MCF 10A (cell line): ENCODE measurements around the gene CSRNP3. TPM values are rescaled to one million over a fixed set of nuclear protein-coding genes. Genes with fewer than 3 reads are reported as not detected.
"Not testable (repeated sequence)": the region's sequence is repeated elsewhere in the genome, so short reads cannot be mapped to it uniquely, and the experiment has no call there.

Experiments used
- BruUV-seq: library from RNA; stranded (reverse); fragments of 400-500 nt; replicated peaks from 2 replicates; lab custom pipeline; 2021; lab: Mats Ljungman, UMichigan
- CTCF ChIA-PET: fragments of 300-600 bp; sonication (Branson Sonifier 250); formaldehyde crosslinking; extraction: SDS; loops from one replicate; lab custom pipeline; 2021; ENCODE audit warnings: antibody characterized with exemption, inconsistent platforms; lab: Yijun Ruan, JAX
- POLR2A ChIA-PET: fragments of 300-600, 350-650 bp; sonication (Branson Sonifier 250); formaldehyde crosslinking; extraction: SDS; loops from one replicate; lab custom pipeline; 2020; ENCODE audit warnings: antibody characterized with exemption, inconsistent platforms; lab: Yijun Ruan, JAX
- DNase-seq: peaks from one replicate; pipeline ENCODE4 v3.0.0-alpha.2; 2018; ENCODE audit not compliant: unreplicated experiment
- H3K27ac Mint-ChIP-seq: one replicate; pipeline ENCODE4 v1.8.0; 2022; ENCODE audit warnings: mild to moderate bottlenecking, low read depth, mixed read lengths; ENCODE audit not compliant: unreplicated experiment
- H3K27me3 Mint-ChIP-seq: one replicate; pipeline ENCODE4 v1.8.0; 2022; ENCODE audit warnings: mixed read lengths; ENCODE audit not compliant: insufficient read depth, unreplicated experiment
- H3K36me3 Mint-ChIP-seq: one replicate; pipeline ENCODE4 v1.8.0; 2022; ENCODE audit warnings: mild to moderate bottlenecking, moderate library complexity, mixed read lengths; ENCODE audit not compliant: insufficient read depth, unreplicated experiment
- H3K4me1 Mint-ChIP-seq: one replicate; pipeline ENCODE4 v1.8.0; 2022; ENCODE audit warnings: mixed read lengths; ENCODE audit not compliant: insufficient read depth, unreplicated experiment
- H3K4me3 Mint-ChIP-seq: one replicate; pipeline ENCODE4 v1.8.0; 2022; ENCODE audit warnings: mild to moderate bottlenecking, moderate library complexity, mixed read lengths; ENCODE audit not compliant: unreplicated experiment
- H3K9me3 Mint-ChIP-seq: one replicate; pipeline ENCODE4 v1.8.0; 2022; ENCODE audit warnings: mixed read lengths; ENCODE audit not compliant: unreplicated experiment
- intact Hi-C: fragments of 100-400 bp; cut with micrococcal nuclease; formaldehyde crosslinking; loops from 2 replicates; pipeline ENCODE4 v1.14.1; 2022
- total RNA-seq: library from RNA; stranded (reverse); gene quantifications from 2 replicates; pipeline ENCODE4 v1.2.3, GENCODE V29; 2022
- TF ChIP-seq, protein P1 (sequence below): fragments of 200-600 bp; IDR thresholded peaks from one replicate; pipeline ENCODE4 v1.8.0; 2022; ENCODE audit warnings: antibody characterized with exemption, mild to moderate bottlenecking; ENCODE audit not compliant: unreplicated experiment

Gene CSRNP3
- total RNA-seq, 1 experiment from 2014 or later = 0.33 TPM

DNA sequence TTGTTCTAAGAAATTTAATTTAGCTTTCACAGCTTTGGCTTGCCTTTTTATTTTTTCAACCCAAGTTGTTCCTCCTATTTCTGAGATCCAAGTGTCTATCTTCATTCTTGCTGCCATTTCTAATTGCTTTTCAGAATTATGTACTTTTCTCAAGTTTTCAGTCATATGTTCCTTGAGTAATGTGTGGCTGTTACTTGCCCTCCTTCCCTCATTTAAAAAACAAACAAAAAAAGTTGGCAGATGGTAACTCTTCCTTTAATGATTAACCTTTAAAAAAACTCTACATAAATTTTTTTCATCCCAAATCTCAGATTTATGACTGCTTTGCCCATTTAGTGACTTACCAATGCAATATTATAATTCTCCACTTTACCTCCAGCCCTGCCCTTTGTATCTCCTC is 193.2 kb downstream of the CSRNP3 start:
- no peak for DNase-seq
- no peaks in the 10 kb centered on the region for H3K4me1 Mint-ChIP-seq
- BruUV-seq = no TSS peak
- no peak overlapping the region for H3K27ac Mint-ChIP-seq
- ChIA-PET POLR2A (no interaction called here), CTCF (interaction anchor here (0.6 kb wide), 2 partner anchors 169 to 876 kb away, joined by 3 to 6 read pairs; no protein-coding TSS in a partner anchor)
- intact Hi-C loops = no loop called here
- H3K27me3 Mint-ChIP-seq = peaks cover 59% of the 10 kb centered on the region
- H3K36me3 Mint-ChIP-seq = no peaks in the 10 kb centered on the region
- peaks cover 14% of the 10 kb centered on the region for H3K9me3 Mint-ChIP-seq
- TF ChIP-seq, protein P1, sequence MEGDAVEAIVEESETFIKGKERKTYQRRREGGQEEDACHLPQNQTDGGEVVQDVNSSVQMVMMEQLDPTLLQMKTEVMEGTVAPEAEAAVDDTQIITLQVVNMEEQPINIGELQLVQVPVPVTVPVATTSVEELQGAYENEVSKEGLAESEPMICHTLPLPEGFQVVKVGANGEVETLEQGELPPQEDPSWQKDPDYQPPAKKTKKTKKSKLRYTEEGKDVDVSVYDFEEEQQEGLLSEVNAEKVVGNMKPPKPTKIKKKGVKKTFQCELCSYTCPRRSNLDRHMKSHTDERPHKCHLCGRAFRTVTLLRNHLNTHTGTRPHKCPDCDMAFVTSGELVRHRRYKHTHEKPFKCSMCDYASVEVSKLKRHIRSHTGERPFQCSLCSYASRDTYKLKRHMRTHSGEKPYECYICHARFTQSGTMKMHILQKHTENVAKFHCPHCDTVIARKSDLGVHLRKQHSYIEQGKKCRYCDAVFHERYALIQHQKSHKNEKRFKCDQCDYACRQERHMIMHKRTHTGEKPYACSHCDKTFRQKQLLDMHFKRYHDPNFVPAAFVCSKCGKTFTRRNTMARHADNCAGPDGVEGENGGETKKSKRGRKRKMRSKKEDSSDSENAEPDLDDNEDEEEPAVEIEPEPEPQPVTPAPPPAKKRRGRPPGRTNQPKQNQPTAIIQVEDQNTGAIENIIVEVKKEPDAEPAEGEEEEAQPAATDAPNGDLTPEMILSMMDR = no peak
- H3K4me3 Mint-ChIP-seq = no peak overlapping the region

GRCh38 chr2:165665614-165666013 is 196.1 kb downstream of the CSRNP3 start:
- H3K27me3 Mint-ChIP-seq = peaks cover 36% of the 10 kb centered on the region
- peaks cover 14% of the 10 kb centered on the region for H3K9me3 Mint-ChIP-seq
- H3K27ac Mint-ChIP-seq = no peak overlapping the region
- TF ChIP-seq, protein P1 = no peak
- CTCF ChIA-PET = interaction anchor here (0.6 kb wide), 1 partner anchor 25 kb away, joined by 3 read pairs; no protein-coding TSS in a partner anchor
- no TSS peak for BruUV-seq
- intact Hi-C loops = no loop called here
- POLR2A ChIA-PET = no interaction called here
- no peaks in the 10 kb centered on the region for H3K4me1 Mint-ChIP-seq
- H3K36me3 Mint-ChIP-seq = no peaks in the 10 kb centered on the region
- DNase-seq = no peak
- H3K4me3 Mint-ChIP-seq = no peak overlapping the region

- POLR2A ChIA-PET, H3K36me3 Mint-ChIP-seq, DNase-seq, H3K4me1 Mint-ChIP-seq, H3K27ac Mint-ChIP-seq, CTCF ChIA-PET, BruUV-seq, H3K4me3 Mint-ChIP-seq, intact Hi-C loops: not testable (repeated sequence)
- H3K27me3 Mint-ChIP-seq = peaks cover 36% of the 10 kb centered on the region
- peaks cover 14% of the 10 kb centered on the region for H3K9me3 Mint-ChIP-seq
Observed at GRCh38 chr2:165666073-165666472, 196.6 kb downstream of the CSRNP3 start.

DNA sequence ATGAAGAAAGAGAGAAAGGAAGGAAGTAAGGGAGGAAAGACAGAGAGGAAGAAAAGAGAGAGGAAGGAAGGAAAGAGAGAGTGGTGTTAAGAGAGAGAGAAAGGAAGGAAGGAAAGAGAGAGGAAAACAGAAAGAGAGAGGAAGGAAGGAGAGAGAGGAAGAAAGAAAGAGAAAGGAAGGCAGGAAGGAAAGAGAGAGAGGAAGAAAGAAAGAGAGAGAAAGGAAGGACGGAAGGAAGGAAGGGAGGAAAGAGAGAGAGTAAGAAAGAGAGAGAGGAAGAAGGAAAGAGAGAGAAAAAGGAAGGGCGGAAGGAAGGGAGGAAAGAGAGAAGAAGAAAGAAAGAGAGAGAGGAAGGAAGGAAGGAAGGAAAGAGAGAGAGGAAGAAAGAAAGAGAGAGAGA is 197.1 kb downstream of the CSRNP3 start:
- no peak overlapping the region for H3K4me3 Mint-ChIP-seq
- no peaks in the 10 kb centered on the region for H3K36me3 Mint-ChIP-seq
- POLR2A ChIA-PET = no interaction called here
- H3K9me3 Mint-ChIP-seq = peaks cover 16% of the 10 kb centered on the region
- intact Hi-C loops = no loop called here
- no TSS peak for BruUV-seq
- CTCF ChIA-PET = no interaction called here
- DNase-seq = no peak
- no peak overlapping the region for H3K27ac Mint-ChIP-seq
- H3K27me3 Mint-ChIP-seq = peaks cover 36% of the 10 kb centered on the region
- TF ChIP-seq, protein P1 = no peak
- H3K4me1 Mint-ChIP-seq = no peaks in the 10 kb centered on the region
